ENCODE measurements around the gene SIGLEC8.

DNA sequence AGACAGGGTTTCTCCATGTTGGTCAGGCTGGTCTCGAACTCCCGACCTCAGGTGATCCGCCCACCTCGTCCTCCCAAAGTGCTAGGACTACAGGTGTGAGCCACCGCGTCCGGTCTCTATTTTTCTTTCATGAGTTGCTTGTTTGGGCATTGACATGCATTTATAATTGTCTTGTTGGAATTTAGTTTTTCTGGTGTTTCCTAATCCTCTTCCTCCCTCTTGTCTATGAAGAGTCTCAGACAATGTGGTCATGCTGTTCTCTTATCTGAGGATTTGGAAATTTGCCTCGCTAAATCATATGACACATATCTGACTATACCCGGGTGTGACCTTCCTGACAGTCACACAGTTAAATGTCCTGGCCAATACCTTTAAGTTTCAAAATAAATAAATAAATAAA is 12.7 kb upstream of the SIGLEC8 start:
- TF ChIP-seq, protein P1, sequence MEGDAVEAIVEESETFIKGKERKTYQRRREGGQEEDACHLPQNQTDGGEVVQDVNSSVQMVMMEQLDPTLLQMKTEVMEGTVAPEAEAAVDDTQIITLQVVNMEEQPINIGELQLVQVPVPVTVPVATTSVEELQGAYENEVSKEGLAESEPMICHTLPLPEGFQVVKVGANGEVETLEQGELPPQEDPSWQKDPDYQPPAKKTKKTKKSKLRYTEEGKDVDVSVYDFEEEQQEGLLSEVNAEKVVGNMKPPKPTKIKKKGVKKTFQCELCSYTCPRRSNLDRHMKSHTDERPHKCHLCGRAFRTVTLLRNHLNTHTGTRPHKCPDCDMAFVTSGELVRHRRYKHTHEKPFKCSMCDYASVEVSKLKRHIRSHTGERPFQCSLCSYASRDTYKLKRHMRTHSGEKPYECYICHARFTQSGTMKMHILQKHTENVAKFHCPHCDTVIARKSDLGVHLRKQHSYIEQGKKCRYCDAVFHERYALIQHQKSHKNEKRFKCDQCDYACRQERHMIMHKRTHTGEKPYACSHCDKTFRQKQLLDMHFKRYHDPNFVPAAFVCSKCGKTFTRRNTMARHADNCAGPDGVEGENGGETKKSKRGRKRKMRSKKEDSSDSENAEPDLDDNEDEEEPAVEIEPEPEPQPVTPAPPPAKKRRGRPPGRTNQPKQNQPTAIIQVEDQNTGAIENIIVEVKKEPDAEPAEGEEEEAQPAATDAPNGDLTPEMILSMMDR (IDR thresholded peaks at IDR 0.05): no peak
- no peak for TF ChIP-seq ZFX (IDR thresholded peaks at IDR 0.05; ENCODE audit: borderline replicate concordance)

Data from 22Rv1 (cell line).